GM23338 (cell line): Measurements from ENCODE around the gene RPF1. TPM values are rescaled to one million over a fixed set of nuclear protein-coding genes. Genes with fewer than 3 reads are reported as not detected.

Source experiments
- ATAC-seq: fragments of 200-7000 bp; cut with Tn5 transposase; 3 replicates; pipeline ENCODE4 v1.9.1; 2020
- DNase-seq: peaks from one replicate; pipeline ENCODE4 v3.0.0-alpha.2; 2015; ENCODE audit warnings: low spot score
- H2AFZ ChIP-seq: fragments of 200-600 bp; sonication (generic); 2 replicates; pipeline ENCODE4 v1.8.0; 2016; ENCODE audit warnings: antibody characterized with exemption, mild to moderate bottlenecking, moderate library complexity
- H3F3A ChIP-seq: fragments of 200-600 bp; sonication (generic); replicated peaks from 2 replicates; pipeline ENCODE4 v1.8.0; 2017; ENCODE audit warnings: antibody characterized with exemption, mixed run types, low read depth
- H3K27ac ChIP-seq: fragments of 200-600 bp; sonication (generic); 2 replicates; pipeline ENCODE4 v1.6.1; 2016; ENCODE audit warnings: low read depth
- H3K27me3 ChIP-seq: fragments of 200-600 bp; sonication (generic); 2 replicates; pipeline ENCODE4 v1.8.0; 2016; ENCODE audit warnings: mild to moderate bottlenecking, mixed run types, moderate library complexity; ENCODE audit not compliant: insufficient read depth
- H3K36me3 ChIP-seq: fragments of 200-600 bp; sonication (generic); 2 replicates; pipeline ENCODE4 v1.8.0; 2016; ENCODE audit warnings: mild to moderate bottlenecking; ENCODE audit not compliant: insufficient read depth
- H3K4me1 ChIP-seq: fragments of 200-600 bp; sonication (generic); 2 replicates; pipeline ENCODE4 v1.8.0; 2016; ENCODE audit warnings: mild to moderate bottlenecking, moderate library complexity; ENCODE audit not compliant: insufficient read depth
- H3K4me2 ChIP-seq: fragments of 200-600 bp; sonication (generic); 2 replicates; pipeline ENCODE4 v1.7.1; 2017; ENCODE audit warnings: mixed run types
- H3K4me3 ChIP-seq: fragments of 200-600 bp; sonication (generic); 2 replicates; pipeline ENCODE4 v1.6.1; 2016; ENCODE audit warnings: mixed run types
- H3K79me2 ChIP-seq: fragments of 200-600 bp; sonication (generic); replicated peaks from 2 replicates; pipeline ENCODE4 v1.8.0; 2017; ENCODE audit warnings: mild to moderate bottlenecking; ENCODE audit not compliant: insufficient read depth
- H3K9me2 ChIP-seq: fragments of 200-600 bp; sonication (generic); 2 replicates; pipeline ENCODE4 v1.8.0; 2017; ENCODE audit not compliant: insufficient read depth
- H4K20me1 ChIP-seq: fragments of 200-600 bp; sonication (generic); replicated peaks from 2 replicates; pipeline ENCODE4 v1.8.0; 2017; ENCODE audit warnings: mild to moderate bottlenecking; ENCODE audit not compliant: insufficient read depth
- H3K27ac Mint-ChIP-seq: 2 replicates; pipeline ENCODE4 v1.8.0; 2020; ENCODE audit warnings: inconsistent platforms, mild to moderate bottlenecking, moderate library complexity, mixed read lengths
- H3K27me3 Mint-ChIP-seq: 3 replicates; pipeline ENCODE4 v1.8.0; 2022; ENCODE audit warnings: low read depth, mild to moderate bottlenecking, moderate library complexity, mixed read lengths, inconsistent platforms; ENCODE audit not compliant: insufficient read depth, poor library complexity
- H3K36me3 Mint-ChIP-seq: 3 replicates; pipeline ENCODE4 v1.8.0; 2021; ENCODE audit warnings: low read depth, mild to moderate bottlenecking, inconsistent platforms, moderate library complexity, mixed read lengths
- H3K4me1 Mint-ChIP-seq: 3 replicates; pipeline ENCODE4 v1.8.0; 2020; ENCODE audit warnings: mild to moderate bottlenecking, inconsistent platforms, mixed read lengths
- H3K4me3 Mint-ChIP-seq: 3 replicates; pipeline ENCODE4 v1.8.0; 2021; ENCODE audit warnings: moderate library complexity, mild to moderate bottlenecking, inconsistent platforms, mixed read lengths
- H3K9me3 Mint-ChIP-seq: 3 replicates; pipeline ENCODE4 v1.8.0; 2020; ENCODE audit warnings: moderate library complexity, mild to moderate bottlenecking, inconsistent platforms, mixed read lengths
- CREB1 ChIP-seq: fragments of 250-450 bp; sonication (Bioruptor Pico); IDR thresholded peaks from 2 replicates; pipeline ENCODE4 v1.5.0; 2020; ENCODE audit warnings: low read depth, mild to moderate bottlenecking, moderate library complexity
- CTCF ChIP-seq, 2 experiments: fragments of 200-600 bp in 1 of 2; sonication (generic) in 1 of 2; conservative IDR thresholded peaks; 2 replicates each; pipeline versions ENCODE4 v1.5.1 to v1.6.1; 2016 to 2017; ENCODE audit warnings: antibody characterized with exemption in 2 of 2, low read depth in 2 of 2, mild to moderate bottlenecking in 2 of 2, moderate library complexity in 1 of 2
- ETS1 ChIP-seq: IDR thresholded peaks from 2 replicates; pipeline ENCODE4 v1.6.1; 2016; ENCODE audit warnings: antibody characterized with exemption
- EZH2 ChIP-seq: fragments of 200-600 bp; sonication (generic); IDR thresholded peaks from one replicate; pipeline ENCODE4 v1.8.0; 2017; ENCODE audit warnings: antibody characterized with exemption, mild to moderate bottlenecking, low read depth; ENCODE audit not compliant: unreplicated experiment
- EZH2phosphoT487 ChIP-seq: fragments of 200-600 bp; sonication (generic); IDR thresholded peaks from one replicate; pipeline ENCODE4 v1.8.1; 2018; ENCODE audit warnings: antibody characterized with exemption; ENCODE audit not compliant: unreplicated experiment
- JUNB ChIP-seq: IDR thresholded peaks from one replicate; pipeline ENCODE4 v1.6.1; 2016; ENCODE audit warnings: antibody characterized with exemption; ENCODE audit not compliant: unreplicated experiment
- NANOG ChIP-seq: IDR thresholded peaks from 2 replicates; pipeline ENCODE4 v1.6.1; 2016; ENCODE audit warnings: antibody characterized with exemption, borderline replicate concordance
- POLR2AphosphoS5 ChIP-seq: IDR thresholded peaks from 2 replicates; pipeline ENCODE4 v1.6.1; 2016; ENCODE audit warnings: antibody characterized with exemption, low read depth
- STAT1 ChIP-seq: IDR thresholded peaks from one replicate; pipeline ENCODE4 v1.6.1; 2016; ENCODE audit warnings: antibody characterized with exemption; ENCODE audit not compliant: unreplicated experiment
- ZNF331 ChIP-seq: fragments of 250-450 bp; sonication (Bioruptor Pico); IDR thresholded peaks from 2 replicates; pipeline ENCODE4 v1.5.0; 2020; ENCODE audit warnings: low read depth, mild to moderate bottlenecking, moderate library complexity
- ZNF462 ChIP-seq: fragments of 250-450 bp; sonication (Bioruptor Pico); IDR thresholded peaks from 2 replicates; pipeline ENCODE4 v1.5.0; 2020; ENCODE audit warnings: mild to moderate bottlenecking, moderate library complexity
- polyA plus RNA-seq: library from polyadenylated mRNA; unstranded; fragments of >200 nt; fragmentation: Nextera tagmentation; extraction: Ambion mirVana; gene quantifications from 2 replicates; pipeline ENCODE4 v1.2.1, GENCODE V29; 2016
- total RNA-seq: library from RNA; depleted of rRNA; stranded (reverse); fragments of >200 nt; shearing (Covaris generic); gene quantifications from 2 replicates; pipeline ENCODE4 v1.2.3, GENCODE V29; 2014

RPF1 gene
- total and polyA plus RNA-seq, 2 experiments from 2014 or later, result 56.4 to 57.1 TPM

- ATAC-seq, result no peak
- Histone ChIP-seq H3K27me3 (no peaks in the 10 kb centered on the region), H4K20me1 (no peaks in the 10 kb centered on the region), H3F3A (no peaks in the 10 kb centered on the region), H3K4me3 (no peak overlapping the region), H3K27ac (no peak overlapping the region), H3K36me3 (no peaks in the 10 kb centered on the region), H3K4me1 (no peaks in the 10 kb centered on the region), H3K4me2 (no peak overlapping the region), H2AFZ (no peak overlapping the region), H3K79me2 (no peaks in the 10 kb centered on the region), H3K9me2 (no peaks in the 10 kb centered on the region)
- TF ChIP-seq EZH2 (no peak), STAT1 (no peak), CREB1 (no peak), CTCF (conservative IDR thresholded peaks at IDR 0.05; ENCODE audit: low read depth in 2 of 2) (no peak), JUNB (no peak)
- no peaks in the 10 kb centered on the region for H3K27me3 Mint-ChIP-seq
- H3K4me1 Mint-ChIP-seq, result no peaks in the 10 kb centered on the region
- no peak overlapping the region for H3K27ac Mint-ChIP-seq
- H3K9me3 Mint-ChIP-seq, result no peaks in the 10 kb centered on the region; the same call in 2 of the 3 replicates
- H3K4me3 Mint-ChIP-seq, result no peak overlapping the region
- H3K36me3 Mint-ChIP-seq, result no peaks in the 10 kb centered on the region
- no peak for DNase-seq
Observed at GRCh38 chr1:84525779-84526178, 46.7 kb downstream of the RPF1 start.

- no peaks in the 10 kb centered on the region for H3K36me3 Mint-ChIP-seq
- H3K4me3 ChIP-seq, result no peak overlapping the region
- H3F3A ChIP-seq, result no peaks in the 10 kb centered on the region
- no peaks in the 10 kb centered on the region for H3K4me1 Mint-ChIP-seq
- no peaks in the 10 kb centered on the region for H3K27me3 Mint-ChIP-seq
- ATAC-seq, result no peak
- H3K9me3 Mint-ChIP-seq, result no peaks in the 10 kb centered on the region
- no peaks in the 10 kb centered on the region for H3K27me3 ChIP-seq
- no peaks in the 10 kb centered on the region for H4K20me1 ChIP-seq
- H3K4me2 ChIP-seq, result no peak overlapping the region
- H2AFZ ChIP-seq, result no peak overlapping the region
- no peaks in the 10 kb centered on the region for H3K79me2 ChIP-seq
- H3K27ac Mint-ChIP-seq, result no peak overlapping the region
- no peaks in the 10 kb centered on the region for H3K36me3 ChIP-seq
- DNase-seq, result no peak
- H3K27ac ChIP-seq, result no peak overlapping the region
- no peaks in the 10 kb centered on the region for H3K4me1 ChIP-seq
- no peak overlapping the region for H3K4me3 Mint-ChIP-seq
- H3K9me2 ChIP-seq, result no peaks in the 10 kb centered on the region
- no peak for TF ChIP-seq NANOG
- TF ChIP-seq EZH2phosphoT487, result no peak
- no peak for TF ChIP-seq JUNB
- TF ChIP-seq ZNF331 (CRISPR knock-in tag), result no peak
- TF ChIP-seq CTCF (conservative IDR thresholded peaks at IDR 0.05; ENCODE audit: low read depth in 2 of 2), result no peak
- no peak for TF ChIP-seq ETS1
- no peak for TF ChIP-seq POLR2AphosphoS5
- no peak for TF ChIP-seq ZNF462 (CRISPR knock-in tag)
- TF ChIP-seq CREB1, result no peak
Observed at GRCh38 chr1:84538599-84538998, 59.5 kb downstream of the RPF1 start.
